NT2/D1 (cell line): ENCODE data around the gene SKIDA1.
"Not testable (repeated sequence)": the region's sequence is repeated elsewhere in the genome, so short reads cannot be mapped to it uniquely, and the experiment has no call there.

ENCODE experiments used
- DNase-seq: peaks from one replicate; pipeline ENCODE4 v3.0.0-alpha.2; 2011; ENCODE audit warnings: low read depth, low spot score
- H3K27me3 ChIP-seq: 2 replicates; pipeline ENCODE4 v1.6.0; 2011; ENCODE audit warnings: mild to moderate bottlenecking; ENCODE audit not compliant: insufficient read length, insufficient read depth
- H3K36me3 ChIP-seq: 2 replicates; pipeline ENCODE4 v1.6.1; 2011; ENCODE audit warnings: mild to moderate bottlenecking, low read length, mixed read lengths; ENCODE audit not compliant: insufficient read depth, insufficient read length
- H3K4me1 ChIP-seq: 2 replicates; pipeline ENCODE4 v1.5.1; 2011; ENCODE audit not compliant: insufficient read depth, insufficient read length
- H3K4me3 ChIP-seq: 2 replicates; pipeline ENCODE4 v1.5.1; 2011; ENCODE audit warnings: low read depth; ENCODE audit not compliant: insufficient read length
- H3K9ac ChIP-seq: 2 replicates; pipeline ENCODE4 v1.6.0; 2011; ENCODE audit warnings: low read depth; ENCODE audit not compliant: insufficient read length
- H3K9me3 ChIP-seq: 2 replicates; pipeline ENCODE4 v1.5.1; 2011; ENCODE audit warnings: mild to moderate bottlenecking, low read length; ENCODE audit not compliant: insufficient read depth
- SUZ12 ChIP-seq: IDR thresholded peaks from 2 replicates; pipeline ENCODE4 v1.6.1; 2011; ENCODE audit not compliant: insufficient read length, insufficient read depth; ENCODE audit errors: extremely low read depth
- YY1 ChIP-seq: IDR thresholded peaks from 2 replicates; pipeline ENCODE4 v1.6.1; 2011; ENCODE audit not compliant: insufficient read length, insufficient read depth
- ZNF274 ChIP-seq: IDR thresholded peaks from 2 replicates; pipeline ENCODE4 v1.6.1; 2011; ENCODE audit warnings: mild to moderate bottlenecking, low read depth, low read length

Gene SKIDA1

DNA sequence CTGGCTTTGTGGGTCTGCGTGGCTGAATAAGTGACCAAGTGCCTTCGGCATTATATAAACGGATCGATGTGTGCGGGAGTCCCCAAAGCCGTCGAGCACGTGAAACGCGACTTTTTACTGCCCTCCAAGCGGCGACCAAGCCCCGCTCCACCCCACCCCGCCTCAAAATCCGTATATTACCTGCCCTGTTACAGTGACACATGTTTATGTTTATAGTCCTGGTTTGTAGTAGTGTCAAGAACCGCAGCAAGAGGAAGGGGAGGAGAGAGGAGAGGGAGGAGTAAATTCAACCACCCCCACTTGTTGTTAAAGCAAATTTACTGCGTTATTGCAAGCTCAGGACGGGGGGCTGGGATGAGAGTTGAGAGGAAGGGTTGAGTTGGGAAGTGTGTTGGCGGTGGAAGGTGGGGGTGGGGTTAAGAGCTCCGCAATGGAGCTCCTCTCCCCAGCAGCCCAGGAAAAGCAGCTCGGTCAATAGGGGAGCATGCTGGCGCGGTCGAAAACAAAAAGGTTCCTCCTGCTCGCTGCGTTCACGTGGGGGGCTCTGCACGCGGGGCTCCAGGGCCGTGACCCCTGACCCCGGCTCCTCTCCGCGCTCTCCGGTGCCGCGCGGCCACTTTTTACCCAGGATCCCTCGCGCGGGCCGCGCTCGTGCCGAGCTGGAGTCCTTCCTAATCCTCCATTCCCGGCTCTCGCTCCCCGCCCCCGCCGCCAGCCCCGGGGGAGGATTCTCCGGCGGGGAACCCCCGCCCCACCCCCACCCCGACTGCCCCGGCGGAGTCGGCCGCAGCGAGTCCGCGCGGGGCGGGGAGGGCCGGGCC is at the start of gene SKIDA1:
Gene SKIDA1, minus strand, starts transcription at position 316 of the 821 bp plus-strand sequence. CDS start 7,860 bp downstream, outside the sequence.
- H3K9me3 ChIP-seq, result no peaks in the 10 kb centered on the region
- no peaks in the 10 kb centered on the region for H3K27me3 ChIP-seq
- peak within 1 kb of the TSS; percentile 96 for H3K9ac ChIP-seq
- no peak for TF ChIP-seq SUZ12
- no peak for TF ChIP-seq ZNF274
- no peak for TF ChIP-seq YY1
- peak within 1 kb of the TSS; percentile 75 for H3K4me3 ChIP-seq
- H3K4me1 ChIP-seq, result no peaks in the 10 kb centered on the region
- no peak for DNase-seq
- no peaks in the 10 kb centered on the region for H3K36me3 ChIP-seq

DNA sequence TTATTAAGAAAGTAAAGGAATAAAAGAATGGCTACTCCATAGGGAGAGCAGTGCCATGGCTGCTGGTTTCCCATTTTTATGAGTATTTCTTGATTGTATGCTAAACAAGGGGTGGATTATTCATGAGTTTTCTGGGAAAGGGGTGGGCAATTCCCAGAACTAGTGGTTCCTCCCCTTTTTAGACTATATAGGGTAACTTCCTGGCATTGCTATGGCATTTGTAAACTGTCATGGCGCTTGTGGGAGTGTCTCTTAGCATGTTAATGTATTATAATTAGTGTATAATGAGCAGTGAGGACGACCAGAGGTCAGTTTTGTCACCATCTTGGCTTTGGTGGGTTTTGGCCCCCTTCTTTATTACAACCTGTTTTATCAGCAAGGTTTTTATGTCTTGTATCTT is 49.0 kb upstream of the SKIDA1 start:
- H3K9me3 ChIP-seq, H3K9ac ChIP-seq, H3K36me3 ChIP-seq, H3K4me3 ChIP-seq, H3K4me1 ChIP-seq, DNase-seq, H3K27me3 ChIP-seq: not testable (repeated sequence)

DNA sequence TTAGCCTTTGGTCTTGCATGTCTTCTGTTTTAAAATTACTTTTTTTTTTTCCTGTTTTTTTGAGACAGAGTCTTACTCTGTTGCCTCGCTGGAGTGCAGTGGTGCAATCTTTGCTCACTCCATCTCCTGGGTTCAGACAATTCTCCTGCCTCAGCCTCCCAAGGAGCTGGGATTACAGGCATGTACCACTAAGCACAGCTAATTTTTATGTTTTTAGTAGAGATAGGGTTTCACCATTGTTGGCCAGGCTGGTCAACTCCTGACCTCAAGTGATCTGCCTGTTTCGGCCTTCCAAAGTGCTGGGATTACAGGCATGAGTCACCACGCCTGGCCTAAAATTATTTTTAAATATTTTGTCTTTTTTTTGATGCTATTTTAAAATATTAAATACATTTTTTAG is 47.1 kb upstream of the SKIDA1 start:
- no peak for TF ChIP-seq SUZ12
- H3K4me1 ChIP-seq, result no peaks in the 10 kb centered on the region
- H3K9ac ChIP-seq, result no peak overlapping the region
- no peak overlapping the region for H3K4me3 ChIP-seq
- no peak for DNase-seq
- H3K36me3 ChIP-seq, result no peaks in the 10 kb centered on the region
- no peaks in the 10 kb centered on the region for H3K9me3 ChIP-seq
- H3K27me3 ChIP-seq, result no peaks in the 10 kb centered on the region

DNA sequence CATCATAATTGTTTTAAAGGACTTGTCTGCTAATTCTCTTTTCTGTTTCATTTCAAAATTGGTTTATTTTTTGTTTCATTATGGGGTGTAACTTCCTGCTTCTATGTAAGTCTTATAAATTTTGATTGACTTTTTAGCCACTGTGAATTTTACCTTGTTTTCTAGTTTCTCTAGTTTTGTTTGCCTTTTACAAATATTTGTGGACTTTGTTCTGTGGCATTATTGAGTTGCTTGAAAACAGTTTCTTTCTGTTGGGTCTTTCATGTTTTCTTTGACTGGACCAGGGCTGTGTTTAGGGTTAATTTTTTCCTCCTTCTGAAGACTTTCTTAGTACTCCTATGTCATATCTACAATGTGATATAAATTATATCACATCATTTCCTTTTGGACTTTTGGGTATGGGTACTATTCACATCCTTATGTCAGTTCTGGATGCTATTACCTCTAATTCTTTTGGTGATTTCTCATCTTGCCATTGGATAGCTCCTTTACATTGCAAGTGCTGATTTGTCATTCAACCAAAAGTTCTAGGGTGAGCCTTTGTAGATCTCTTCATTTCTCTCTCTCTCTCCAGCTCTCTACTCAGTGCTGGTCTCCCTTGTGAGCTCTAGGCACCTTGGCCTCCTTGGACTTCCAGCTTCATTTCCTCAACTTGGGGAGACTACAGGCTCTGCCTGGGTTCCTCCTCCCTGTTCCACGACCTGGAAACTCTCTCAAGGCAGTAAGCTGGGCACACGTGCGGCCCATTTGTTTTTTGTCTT is 45.5 kb upstream of the SKIDA1 start:
- no peak for DNase-seq
- Histone ChIP-seq H3K9ac (no peak overlapping the region), H3K4me3 (no peak overlapping the region), H3K4me1 (no peaks in the 10 kb centered on the region), H3K27me3 (no peaks in the 10 kb centered on the region), H3K36me3 (no peaks in the 10 kb centered on the region), H3K9me3 (no peaks in the 10 kb centered on the region)
- TF ChIP-seq SUZ12 (no peak), YY1 (no peak), ZNF274 (no peak)

DNA sequence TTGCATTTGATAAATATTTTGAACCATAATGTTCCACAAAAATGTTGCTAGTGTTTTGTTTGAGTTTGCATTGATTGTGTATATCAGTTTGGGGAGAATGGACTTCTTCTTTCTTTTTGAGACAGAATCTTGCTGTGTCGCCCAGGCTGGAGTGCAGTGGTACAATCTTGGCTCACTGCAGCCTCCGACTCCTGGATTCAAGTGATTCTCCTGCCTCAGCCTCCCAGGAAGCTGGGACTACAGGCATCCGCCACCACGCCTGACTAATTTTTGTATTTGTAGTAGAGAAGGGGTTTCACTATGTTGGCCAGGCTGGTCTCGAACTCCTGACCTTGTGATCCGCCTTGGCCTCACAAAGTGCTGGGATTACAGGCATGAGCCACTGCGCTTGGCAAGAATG is 33.5 kb upstream of the SKIDA1 start:
- H3K9ac ChIP-seq, DNase-seq, H3K4me3 ChIP-seq, H3K27me3 ChIP-seq, H3K4me1 ChIP-seq, H3K9me3 ChIP-seq: not testable (repeated sequence)
- peaks cover 39% of the 10 kb centered on the region for H3K36me3 ChIP-seq

DNA sequence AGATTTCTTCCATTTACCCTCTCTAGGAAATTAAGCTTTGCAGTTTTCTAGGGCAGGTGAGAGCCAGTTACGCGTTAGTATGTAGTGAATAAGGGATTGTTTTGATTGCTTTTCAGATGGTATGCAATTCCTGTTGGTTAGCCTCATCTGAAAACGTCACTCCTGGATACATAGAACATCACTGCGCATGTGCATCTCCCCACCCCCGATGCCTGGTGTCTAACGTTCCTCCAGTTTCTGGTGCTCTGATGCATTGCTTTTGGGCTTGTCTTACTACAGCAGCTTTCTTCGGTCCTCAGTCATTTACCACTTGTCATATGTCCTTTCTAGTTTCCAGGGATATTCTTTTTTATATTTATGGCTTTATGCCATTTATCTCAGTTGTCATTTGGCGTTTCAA is 31.0 kb upstream of the SKIDA1 start:
- Histone ChIP-seq H3K27me3 (no peaks in the 10 kb centered on the region), H3K4me1 (no peaks in the 10 kb centered on the region), H3K36me3 (peaks cover 53% of the 10 kb centered on the region), H3K9ac (no peak overlapping the region), H3K9me3 (no peaks in the 10 kb centered on the region), H3K4me3 (no peak overlapping the region)
- TF ChIP-seq YY1 (no peak), ZNF274 (no peak), SUZ12 (no peak)
- DNase-seq, result no peak

DNA sequence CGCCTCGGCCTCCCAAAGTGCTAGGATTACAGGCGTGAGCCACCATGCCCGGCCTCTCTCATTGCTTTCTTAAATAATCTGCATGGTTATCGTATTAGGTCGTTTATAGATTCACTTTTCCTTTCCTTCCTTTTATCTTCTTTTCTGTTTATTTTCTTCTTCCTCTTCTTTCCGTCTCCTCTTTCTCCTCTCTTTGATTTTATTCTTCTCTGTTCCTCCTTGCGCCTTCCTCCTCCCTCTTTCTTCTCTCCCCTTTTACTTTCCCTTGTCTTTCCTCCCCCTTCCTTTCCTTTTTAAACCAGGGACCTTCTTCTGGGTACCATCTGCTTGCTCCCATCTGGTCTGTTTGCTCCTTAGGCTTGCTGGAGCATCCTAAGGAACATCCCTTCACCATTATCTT is 27.2 kb upstream of the SKIDA1 start:
- DNase-seq, result no peak
- TF ChIP-seq ZNF274, result no peak
- no peak for TF ChIP-seq YY1
- TF ChIP-seq SUZ12, result no peak
- H3K4me1 ChIP-seq, result no peaks in the 10 kb centered on the region
- H3K9me3 ChIP-seq, result no peaks in the 10 kb centered on the region
- peaks cover 58% of the 10 kb centered on the region for H3K36me3 ChIP-seq
- no peak overlapping the region for H3K9ac ChIP-seq
- no peaks in the 10 kb centered on the region for H3K27me3 ChIP-seq
- no peak overlapping the region for H3K4me3 ChIP-seq

DNA sequence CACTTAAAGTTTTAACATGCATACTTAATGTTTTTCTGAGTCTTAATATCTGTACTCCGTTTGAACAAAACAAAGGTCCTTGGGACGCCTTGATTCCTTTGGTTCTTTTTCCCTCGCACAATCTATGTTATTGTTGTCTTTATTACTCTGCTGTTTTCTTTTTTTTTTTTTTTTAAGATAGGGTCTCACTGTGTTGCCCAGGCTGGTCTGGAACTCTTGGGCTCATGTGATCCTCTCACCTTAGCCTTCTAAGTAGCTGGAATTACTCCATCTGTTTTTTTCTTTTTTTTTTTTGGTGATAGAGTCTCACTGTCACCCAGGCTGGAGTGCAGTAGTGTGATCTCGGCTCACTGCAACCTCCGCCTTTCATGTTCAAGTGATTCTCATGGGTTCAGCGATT is 21.8 kb upstream of the SKIDA1 start:
- Histone ChIP-seq H3K27me3 (no peaks in the 10 kb centered on the region), H3K9me3 (no peaks in the 10 kb centered on the region), H3K36me3 (peaks cover 66% of the 10 kb centered on the region), H3K4me3 (no peak overlapping the region), H3K4me1 (no peaks in the 10 kb centered on the region), H3K9ac (no peak overlapping the region)
- TF ChIP-seq SUZ12 (no peak), ZNF274 (no peak), YY1 (no peak)
- DNase-seq, result no peak

DNA sequence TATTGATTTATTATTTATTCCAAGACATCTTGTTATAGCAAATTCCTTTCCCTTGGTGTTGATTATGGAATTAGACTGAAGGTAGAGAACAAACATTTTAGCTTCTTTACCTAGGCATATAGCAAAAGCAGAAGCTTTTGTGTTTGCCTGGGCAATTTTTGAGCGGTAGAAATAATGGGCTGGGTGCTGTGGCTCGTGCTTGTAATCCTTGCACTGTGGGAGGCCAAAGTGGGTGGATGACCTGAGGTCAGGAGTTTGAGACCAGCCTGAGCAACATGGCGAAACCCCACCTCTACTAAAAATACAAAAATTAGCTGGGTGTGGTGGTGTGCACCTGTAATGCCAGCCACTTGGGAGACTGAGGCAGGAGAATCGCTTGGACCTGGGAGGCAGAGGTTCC is 15.2 kb upstream of the SKIDA1 start:
- peaks cover 77% of the 10 kb centered on the region for H3K36me3 ChIP-seq
- not testable (repeated sequence) for DNase-seq, H3K9ac ChIP-seq, H3K4me3 ChIP-seq, H3K9me3 ChIP-seq, H3K27me3 ChIP-seq, H3K4me1 ChIP-seq
